Measurements from ENCODE around the gene KCNH1.

Gene KCNH1

DNA sequence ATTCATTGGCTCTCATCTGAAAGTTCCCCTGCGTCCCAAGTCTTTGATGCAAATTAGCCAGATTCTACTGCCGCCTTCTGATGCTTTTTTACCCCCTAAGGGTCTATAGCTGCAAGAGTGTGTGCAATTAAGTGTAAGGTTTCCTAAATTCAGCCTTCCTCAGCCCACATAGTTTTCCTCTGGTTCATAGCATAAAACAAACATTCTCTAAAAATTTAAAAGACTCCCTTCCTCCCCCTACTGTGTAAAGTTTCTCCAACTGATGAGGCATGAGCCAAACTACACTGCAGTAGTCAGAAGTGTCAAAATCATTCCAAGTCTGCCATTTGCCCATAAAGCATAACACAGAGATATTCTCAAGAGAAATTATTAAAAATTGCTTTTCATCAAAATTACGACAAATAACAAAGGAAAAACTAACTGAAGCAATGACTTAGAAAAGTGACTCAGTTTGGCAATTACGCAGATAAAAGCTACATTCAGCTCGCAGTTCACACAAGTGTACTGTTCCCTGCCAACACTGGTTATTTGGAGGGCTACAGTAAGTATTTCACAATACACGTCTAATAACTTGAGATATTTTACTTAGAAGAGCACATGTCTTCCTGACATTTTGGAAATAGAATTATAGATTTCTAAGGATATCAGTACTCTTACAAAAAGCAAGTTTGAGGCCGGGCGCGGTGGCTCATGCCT is 15.4 kb downstream of the KCNH1 start:
- Histone ChIP-seq H3K27ac (ENCODE audit: low read depth, low read length) (no peak overlapping the region), H2BK120ac (ENCODE audit: low read depth, low read length) (no peak overlapping the region), H3K23ac (ENCODE audit: low read length) (no peak overlapping the region), H3K36me3 (ENCODE audit: control insufficient read depth, insufficient read depth, low read length) (no peaks in the 10 kb centered on the region), H3K79me1 (ENCODE audit: low read length) (no peaks in the 10 kb centered on the region), H2AK5ac (ENCODE audit: low read length) (no peak overlapping the region), H3K56ac (ENCODE audit: low read length) (no peak overlapping the region), H2BK5ac (ENCODE audit: low read length) (no peak overlapping the region), H3K4me1 (ENCODE audit: control insufficient read depth, low read depth, low read length) (no peaks in the 10 kb centered on the region), H3K18ac (ENCODE audit: low read length) (no peak overlapping the region), H2BK15ac (replicated peaks; ENCODE audit: low read depth) (no peak overlapping the region), H3K27me3 (ENCODE audit: insufficient read depth, low read length, poor library complexity) (no peaks in the 10 kb centered on the region), H3K79me2 (ENCODE audit: control insufficient read depth, insufficient read depth, low read length) (no peaks in the 10 kb centered on the region), H3K4ac (ENCODE audit: low read depth, low read length) (no peak overlapping the region), H3K4me2 (ENCODE audit: low read length) (no peak overlapping the region), H4K8ac (ENCODE audit: low read depth, low read length) (no peak overlapping the region), H3K9ac (ENCODE audit: low read length) (no peak overlapping the region), H4K5ac (ENCODE audit: low read length) (no peak overlapping the region), H3K4me3 (ENCODE audit: low read length) (no peak overlapping the region)
- DNase-seq, result no peak
- no CpG with 5 or more reads among the region's 9 CpGs for WGBS (ENCODE audit: extremely low coverage, insufficient coverage, low lambda C conversion rate)

DNA sequence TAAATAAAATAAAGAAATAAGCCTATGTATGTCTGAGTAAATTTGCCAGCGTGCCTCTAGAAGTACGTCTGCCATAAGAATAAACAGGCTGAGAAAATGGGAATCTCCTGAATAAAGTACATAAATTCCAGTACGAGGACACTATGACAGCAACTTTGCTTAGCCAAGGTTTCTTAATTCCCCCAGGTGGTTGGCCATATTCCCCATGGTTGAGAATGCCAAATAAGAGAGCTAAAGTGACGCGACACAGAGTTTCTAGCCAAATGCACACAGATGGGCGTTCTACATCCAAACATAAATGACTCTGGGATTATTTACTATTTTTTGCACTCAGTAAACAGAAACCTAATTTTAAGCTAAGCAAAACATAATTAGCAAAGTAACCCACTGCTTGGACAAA is 19.5 kb downstream of the KCNH1 start:
- Histone ChIP-seq H3K4me2 (ENCODE audit: low read length) (no peak overlapping the region), H4K8ac (ENCODE audit: low read depth, low read length) (no peak overlapping the region), H4K5ac (ENCODE audit: low read length) (no peak overlapping the region), H3K4ac (ENCODE audit: low read depth, low read length) (no peak overlapping the region), H3K79me2 (ENCODE audit: control insufficient read depth, insufficient read depth, low read length) (no peaks in the 10 kb centered on the region), H3K79me1 (ENCODE audit: low read length) (no peaks in the 10 kb centered on the region), H3K27me3 (ENCODE audit: insufficient read depth, low read length, poor library complexity) (no peaks in the 10 kb centered on the region), H2BK15ac (replicated peaks; ENCODE audit: low read depth) (no peak overlapping the region), H3K56ac (ENCODE audit: low read length) (no peak overlapping the region), H3K36me3 (ENCODE audit: control insufficient read depth, insufficient read depth, low read length) (no peaks in the 10 kb centered on the region), H3K4me3 (ENCODE audit: low read length) (no peak overlapping the region), H3K18ac (ENCODE audit: low read length) (no peak overlapping the region), H3K23ac (ENCODE audit: low read length) (no peak overlapping the region), H3K27ac (ENCODE audit: low read depth, low read length) (no peak overlapping the region), H2BK120ac (ENCODE audit: low read depth, low read length) (no peak overlapping the region), H2BK5ac (ENCODE audit: low read length) (no peak overlapping the region), H3K4me1 (ENCODE audit: control insufficient read depth, low read depth, low read length) (no peaks in the 10 kb centered on the region), H2AK5ac (ENCODE audit: low read length) (no peak overlapping the region), H3K9ac (ENCODE audit: low read length) (no peak overlapping the region)
- WGBS (ENCODE audit: extremely low coverage, insufficient coverage, low lambda C conversion rate), result no CpG with 5 or more reads among the region's 6 CpGs
- DNase-seq, result no peak

DNA sequence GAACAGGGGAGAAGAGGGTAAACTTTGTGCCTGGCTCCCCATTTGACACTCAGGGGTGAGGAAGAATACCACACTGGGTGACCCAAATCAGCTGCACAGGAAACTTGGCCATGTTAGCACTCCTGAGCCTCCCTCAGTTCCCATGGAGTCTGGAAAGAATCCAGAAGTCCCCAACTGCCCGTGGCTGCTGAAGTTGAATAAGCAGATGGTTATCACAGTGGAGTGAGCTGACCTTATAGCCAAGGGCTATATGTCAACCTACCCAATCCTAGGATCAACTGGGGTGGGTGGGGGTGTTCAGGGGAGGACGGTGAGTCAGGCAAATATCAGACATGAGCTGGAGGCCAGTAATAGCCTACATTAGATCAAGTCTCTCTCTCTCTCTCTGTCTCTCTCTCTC is 20.4 kb downstream of the KCNH1 start:
- Histone ChIP-seq H3K4me3 (ENCODE audit: low read length) (no peak overlapping the region), H2BK5ac (ENCODE audit: low read length) (no peak overlapping the region), H3K18ac (ENCODE audit: low read length) (no peak overlapping the region), H3K27ac (ENCODE audit: low read depth, low read length) (no peak overlapping the region), H4K8ac (ENCODE audit: low read depth, low read length) (no peak overlapping the region), H3K79me1 (ENCODE audit: low read length) (no peaks in the 10 kb centered on the region), H3K9ac (ENCODE audit: low read length) (no peak overlapping the region), H2AK5ac (ENCODE audit: low read length) (no peak overlapping the region), H2BK15ac (replicated peaks; ENCODE audit: low read depth) (no peak overlapping the region), H3K4me1 (ENCODE audit: control insufficient read depth, low read depth, low read length) (no peaks in the 10 kb centered on the region), H3K23ac (ENCODE audit: low read length) (no peak overlapping the region), H3K27me3 (ENCODE audit: insufficient read depth, low read length, poor library complexity) (no peaks in the 10 kb centered on the region), H3K4ac (ENCODE audit: low read depth, low read length) (no peak overlapping the region), H2BK120ac (ENCODE audit: low read depth, low read length) (no peak overlapping the region), H3K79me2 (ENCODE audit: control insufficient read depth, insufficient read depth, low read length) (no peaks in the 10 kb centered on the region), H3K36me3 (ENCODE audit: control insufficient read depth, insufficient read depth, low read length) (no peaks in the 10 kb centered on the region), H3K4me2 (ENCODE audit: low read length) (no peak overlapping the region), H3K56ac (ENCODE audit: low read length) (no peak overlapping the region), H4K5ac (ENCODE audit: low read length) (no peak overlapping the region)
- WGBS (ENCODE audit: extremely low coverage, insufficient coverage, low lambda C conversion rate), result no CpG with 5 or more reads among the region's 2 CpGs
- no peak for DNase-seq

DNA sequence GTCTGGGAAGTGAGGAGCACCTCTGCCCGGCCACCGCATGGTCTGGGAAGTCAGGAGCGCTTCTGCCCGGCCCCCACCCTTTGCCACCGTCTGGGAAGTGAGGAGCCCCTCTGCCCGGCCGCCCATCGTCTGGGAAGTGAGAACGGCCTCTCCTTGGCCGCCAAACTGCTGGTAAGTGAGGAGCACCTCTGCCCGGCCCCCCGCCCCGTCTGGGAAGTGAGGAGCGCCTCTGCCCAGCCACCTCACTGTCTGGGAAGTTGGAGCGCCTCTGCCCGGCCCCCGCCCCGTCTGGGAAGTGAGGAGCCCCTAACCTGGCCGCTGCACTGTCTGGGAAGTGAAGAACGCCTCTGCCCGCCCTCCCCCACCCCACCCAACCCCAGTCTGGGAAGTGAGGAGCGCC is 22.6 kb downstream of the KCNH1 start:
- no peak overlapping the region for H2BK15ac ChIP-seq (replicated peaks; ENCODE audit: low read depth)
- H3K27me3 ChIP-seq (ENCODE audit: insufficient read depth, low read length, poor library complexity), result no peaks in the 10 kb centered on the region
- H3K79me2 ChIP-seq (ENCODE audit: control insufficient read depth, insufficient read depth, low read length), result no peaks in the 10 kb centered on the region
- H3K4ac ChIP-seq (ENCODE audit: low read depth, low read length), result no peak overlapping the region
- no peak overlapping the region for H2BK5ac ChIP-seq (ENCODE audit: low read length)
- no peaks in the 10 kb centered on the region for H3K36me3 ChIP-seq (ENCODE audit: control insufficient read depth, insufficient read depth, low read length)
- no peak overlapping the region for H3K4me2 ChIP-seq (ENCODE audit: low read length)
- no peak overlapping the region for H3K9ac ChIP-seq (ENCODE audit: low read length)
- no CpG with 5 or more reads among the region's 22 CpGs for WGBS (ENCODE audit: extremely low coverage, insufficient coverage, low lambda C conversion rate)
- no peak overlapping the region for H3K18ac ChIP-seq (ENCODE audit: low read length)
- H3K79me1 ChIP-seq (ENCODE audit: low read length), result no peaks in the 10 kb centered on the region
- H2AK5ac ChIP-seq (ENCODE audit: low read length), result no peak overlapping the region
- no peak overlapping the region for H4K5ac ChIP-seq (ENCODE audit: low read length)
- no peaks in the 10 kb centered on the region for H3K4me1 ChIP-seq (ENCODE audit: control insufficient read depth, low read depth, low read length)
- no peak overlapping the region for H3K56ac ChIP-seq (ENCODE audit: low read length)
- no peak overlapping the region for H4K8ac ChIP-seq (ENCODE audit: low read depth, low read length)
- no peak overlapping the region for H3K23ac ChIP-seq (ENCODE audit: low read length)
- no peak overlapping the region for H3K27ac ChIP-seq (ENCODE audit: low read depth, low read length)
- no peak for DNase-seq
- H2BK120ac ChIP-seq (ENCODE audit: low read depth, low read length), result no peak overlapping the region
- H3K4me3 ChIP-seq (ENCODE audit: low read length), result no peak overlapping the region

DNA sequence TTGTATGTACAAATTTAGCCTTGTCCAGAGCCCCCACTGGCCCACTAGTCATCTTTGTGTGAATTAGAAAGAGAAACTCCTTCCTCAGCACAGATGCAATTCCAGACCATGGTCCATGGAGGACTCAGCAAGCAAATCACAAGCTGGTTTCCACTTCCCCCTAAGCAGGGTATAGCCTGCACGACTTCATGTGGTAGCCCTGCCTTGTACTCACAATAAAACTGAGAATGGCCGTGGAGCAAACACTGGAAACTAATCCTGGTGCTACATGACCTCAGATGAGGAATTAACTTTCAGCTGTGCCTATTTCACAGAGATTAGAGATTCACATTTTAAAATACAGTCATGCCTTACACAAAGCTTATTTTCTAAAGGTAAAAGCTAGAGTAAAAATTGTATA is 32.5 kb downstream of the KCNH1 start:
- no peak overlapping the region for H3K4me3 ChIP-seq (ENCODE audit: low read length)
- H2BK120ac ChIP-seq (ENCODE audit: low read depth, low read length), result no peak overlapping the region
- H2BK5ac ChIP-seq (ENCODE audit: low read length), result no peak overlapping the region
- H3K27ac ChIP-seq (ENCODE audit: low read depth, low read length), result no peak overlapping the region
- H2AK5ac ChIP-seq (ENCODE audit: low read length), result no peak overlapping the region
- no peak overlapping the region for H3K4me2 ChIP-seq (ENCODE audit: low read length)
- H2BK15ac ChIP-seq (replicated peaks; ENCODE audit: low read depth), result no peak overlapping the region
- no peaks in the 10 kb centered on the region for H3K4me1 ChIP-seq (ENCODE audit: control insufficient read depth, low read depth, low read length)
- DNase-seq, result no peak
- no peaks in the 10 kb centered on the region for H3K36me3 ChIP-seq (ENCODE audit: control insufficient read depth, insufficient read depth, low read length)
- H4K8ac ChIP-seq (ENCODE audit: low read depth, low read length), result no peak overlapping the region
- H3K9ac ChIP-seq (ENCODE audit: low read length), result no peak overlapping the region
- H3K4ac ChIP-seq (ENCODE audit: low read depth, low read length), result no peak overlapping the region
- H3K79me1 ChIP-seq (ENCODE audit: low read length), result no peaks in the 10 kb centered on the region
- no peaks in the 10 kb centered on the region for H3K79me2 ChIP-seq (ENCODE audit: control insufficient read depth, insufficient read depth, low read length)
- no CpG with 5 or more reads among the region's 2 CpGs for WGBS (ENCODE audit: extremely low coverage, insufficient coverage, low lambda C conversion rate)
- no peaks in the 10 kb centered on the region for H3K27me3 ChIP-seq (ENCODE audit: insufficient read depth, low read length, poor library complexity)
- no peak overlapping the region for H3K56ac ChIP-seq (ENCODE audit: low read length)
- no peak overlapping the region for H3K18ac ChIP-seq (ENCODE audit: low read length)
- H3K23ac ChIP-seq (ENCODE audit: low read length), result no peak overlapping the region
- H4K5ac ChIP-seq (ENCODE audit: low read length), result no peak overlapping the region

DNA sequence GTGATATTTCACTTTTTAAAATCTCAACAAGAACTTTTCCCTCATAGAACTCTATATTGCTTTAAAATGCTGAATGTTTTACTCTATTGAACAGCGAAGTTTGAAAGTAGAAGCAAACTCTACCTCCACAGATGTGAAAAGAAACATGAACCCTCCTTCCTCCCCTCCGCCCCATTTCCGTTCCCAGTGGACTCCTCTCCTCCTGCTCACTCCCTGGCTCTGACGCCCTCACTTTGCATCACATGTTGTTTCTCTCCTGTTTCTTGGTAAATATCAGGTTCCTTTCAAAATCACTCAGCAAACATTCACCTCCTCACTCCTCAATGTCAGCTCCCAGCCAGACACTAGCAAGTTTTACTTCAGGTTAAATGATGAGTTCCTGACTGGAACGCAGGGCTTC is 34.6 kb downstream of the KCNH1 start:
- H3K27me3 ChIP-seq (ENCODE audit: insufficient read depth, low read length, poor library complexity), result no peaks in the 10 kb centered on the region
- DNase-seq, result no peak
- H3K18ac ChIP-seq (ENCODE audit: low read length), result no peak overlapping the region
- H3K4me3 ChIP-seq (ENCODE audit: low read length), result no peak overlapping the region
- H3K79me1 ChIP-seq (ENCODE audit: low read length), result no peaks in the 10 kb centered on the region
- peak overlapping the region; percentile 9 for H3K23ac ChIP-seq (ENCODE audit: low read length)
- no peak overlapping the region for H3K9ac ChIP-seq (ENCODE audit: low read length)
- no peak overlapping the region for H3K4me2 ChIP-seq (ENCODE audit: low read length)
- no peak overlapping the region for H3K56ac ChIP-seq (ENCODE audit: low read length)
- H2AK5ac ChIP-seq (ENCODE audit: low read length), result no peak overlapping the region
- H3K27ac ChIP-seq (ENCODE audit: low read depth, low read length), result no peak overlapping the region
- H4K5ac ChIP-seq (ENCODE audit: low read length), result no peak overlapping the region
- H3K4me1 ChIP-seq (ENCODE audit: control insufficient read depth, low read depth, low read length), result no peaks in the 10 kb centered on the region
- H2BK120ac ChIP-seq (ENCODE audit: low read depth, low read length), result no peak overlapping the region
- H2BK5ac ChIP-seq (ENCODE audit: low read length), result no peak overlapping the region
- H3K36me3 ChIP-seq (ENCODE audit: control insufficient read depth, insufficient read depth, low read length), result no peaks in the 10 kb centered on the region
- H3K4ac ChIP-seq (ENCODE audit: low read depth, low read length), result no peak overlapping the region
- no peaks in the 10 kb centered on the region for H3K79me2 ChIP-seq (ENCODE audit: control insufficient read depth, insufficient read depth, low read length)
- no peak overlapping the region for H2BK15ac ChIP-seq (replicated peaks; ENCODE audit: low read depth)
- no CpG with 5 or more reads among the region's 5 CpGs for WGBS (ENCODE audit: extremely low coverage, insufficient coverage, low lambda C conversion rate)
- no peak overlapping the region for H4K8ac ChIP-seq (ENCODE audit: low read depth, low read length)

All from mesendoderm (in vitro differentiated cells).